Hepatocyte (in vitro differentiated cells): ENCODE results near the gene CYP2B6.

Experiments
- CTCF ChIP-seq: fragments of 200-600 bp; sonication (generic); IDR thresholded peaks from 2 replicates; pipeline ENCODE4 v1.5.1; 2016; ENCODE audit warnings: antibody characterized with exemption, mild to moderate bottlenecking; ENCODE audit not compliant: poor library complexity
- EZH2 ChIP-seq: fragments of 200-600 bp; sonication (generic); IDR thresholded peaks from 2 replicates; pipeline ENCODE4 v1.6.1; 2016; ENCODE audit warnings: antibody characterized with exemption, mild to moderate bottlenecking, borderline replicate concordance

- TF ChIP-seq CTCF: no peak
- TF ChIP-seq EZH2: no peak
Observed at GRCh38 chr19:41001243-41001971, 10.3 kb downstream of the CYP2B6 start.
